Calu3 (cell line): ENCODE results near the gene MXRA7. TPM values are rescaled to one million over a fixed set of nuclear protein-coding genes. Genes with fewer than 3 reads are reported as not detected.

Experiments used
- BruUV-seq: library from RNA; stranded (reverse); fragments of 400-500 nt; replicated peaks from 2 replicates; lab custom pipeline; 2021; lab: Mats Ljungman, UMichigan
- CTCF ChIA-PET: fragments of 300-600 bp; sonication (Branson Sonifier 250); formaldehyde crosslinking; loops from one replicate; lab custom pipeline; 2022; ENCODE audit warnings: antibody characterized with exemption; lab: Charles Lee
- DNase-seq: peaks from one replicate; pipeline ENCODE4 v3.0.0; 2022
- H3K27ac Mint-ChIP-seq: one replicate; pipeline ENCODE4 v1.8.0; 2022; ENCODE audit warnings: mixed read lengths; ENCODE audit not compliant: unreplicated experiment
- H3K27me3 Mint-ChIP-seq: one replicate; pipeline ENCODE4 v1.8.0; 2022; ENCODE audit warnings: mixed read lengths; ENCODE audit not compliant: unreplicated experiment
- H3K36me3 Mint-ChIP-seq: one replicate; pipeline ENCODE4 v1.8.0; 2022; ENCODE audit warnings: mild to moderate bottlenecking, moderate library complexity, mixed read lengths; ENCODE audit not compliant: insufficient read depth, unreplicated experiment
- H3K4me1 Mint-ChIP-seq: one replicate; pipeline ENCODE4 v1.8.0; 2022; ENCODE audit warnings: mild to moderate bottlenecking, low read depth, mixed read lengths; ENCODE audit not compliant: unreplicated experiment
- H3K4me3 Mint-ChIP-seq: one replicate; pipeline ENCODE4 v1.8.0; 2022; ENCODE audit warnings: mild to moderate bottlenecking, low read depth, moderate library complexity, mixed read lengths; ENCODE audit not compliant: unreplicated experiment
- H3K9me3 Mint-ChIP-seq: one replicate; pipeline ENCODE4 v1.8.0; 2022; ENCODE audit warnings: low read depth, mixed read lengths; ENCODE audit not compliant: unreplicated experiment
- intact Hi-C: fragments of 100-400 bp; cut with micrococcal nuclease; formaldehyde crosslinking; loops from one replicate; pipeline ENCODE4 v1.10.0; 2022; ENCODE audit not compliant: unreplicated experiment
- total RNA-seq: library from RNA; stranded (reverse); gene quantifications from 2 replicates; pipeline ENCODE4 v1.2.3, GENCODE V29; 2022
- TF ChIP-seq, protein P1 (sequence below): fragments of 200-600 bp; IDR thresholded peaks from one replicate; pipeline ENCODE4 v1.8.0; 2022; ENCODE audit warnings: antibody characterized with exemption; ENCODE audit not compliant: unreplicated experiment

Gene MXRA7
- total RNA-seq, 1 experiment from 2014 or later: 9.9 TPM

GRCh38 chr17:76720941-76721340 lies 10.2 kb upstream of the MXRA7 start:
- BruUV-seq: no TSS peak
- no peaks in the 10 kb centered on the region for H3K27me3 Mint-ChIP-seq
- TF ChIP-seq, protein P1, sequence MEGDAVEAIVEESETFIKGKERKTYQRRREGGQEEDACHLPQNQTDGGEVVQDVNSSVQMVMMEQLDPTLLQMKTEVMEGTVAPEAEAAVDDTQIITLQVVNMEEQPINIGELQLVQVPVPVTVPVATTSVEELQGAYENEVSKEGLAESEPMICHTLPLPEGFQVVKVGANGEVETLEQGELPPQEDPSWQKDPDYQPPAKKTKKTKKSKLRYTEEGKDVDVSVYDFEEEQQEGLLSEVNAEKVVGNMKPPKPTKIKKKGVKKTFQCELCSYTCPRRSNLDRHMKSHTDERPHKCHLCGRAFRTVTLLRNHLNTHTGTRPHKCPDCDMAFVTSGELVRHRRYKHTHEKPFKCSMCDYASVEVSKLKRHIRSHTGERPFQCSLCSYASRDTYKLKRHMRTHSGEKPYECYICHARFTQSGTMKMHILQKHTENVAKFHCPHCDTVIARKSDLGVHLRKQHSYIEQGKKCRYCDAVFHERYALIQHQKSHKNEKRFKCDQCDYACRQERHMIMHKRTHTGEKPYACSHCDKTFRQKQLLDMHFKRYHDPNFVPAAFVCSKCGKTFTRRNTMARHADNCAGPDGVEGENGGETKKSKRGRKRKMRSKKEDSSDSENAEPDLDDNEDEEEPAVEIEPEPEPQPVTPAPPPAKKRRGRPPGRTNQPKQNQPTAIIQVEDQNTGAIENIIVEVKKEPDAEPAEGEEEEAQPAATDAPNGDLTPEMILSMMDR: no peak
- intact Hi-C loops: no loop called here
- peaks cover 83% of the 10 kb centered on the region for H3K36me3 Mint-ChIP-seq
- no peak for DNase-seq
- H3K27ac Mint-ChIP-seq: no peak overlapping the region
- no peak overlapping the region for H3K4me3 Mint-ChIP-seq
- H3K9me3 Mint-ChIP-seq: no peaks in the 10 kb centered on the region
- no peaks in the 10 kb centered on the region for H3K4me1 Mint-ChIP-seq
- CTCF ChIA-PET: no interaction called here

- no TSS peak for BruUV-seq
- Mint-ChIP-seq H3K4me1 (peaks cover 1% of the 10 kb centered on the region), H3K27me3 (no peaks in the 10 kb centered on the region), H3K27ac (no peak overlapping the region), H3K36me3 (peaks cover 83% of the 10 kb centered on the region), H3K9me3 (no peaks in the 10 kb centered on the region), H3K4me3 (no peak overlapping the region)
- TF ChIP-seq, protein P1: no peak
- CTCF ChIA-PET: no interaction called here
- DNase-seq: no peak
- intact Hi-C loops: no loop called here
Observed at GRCh38 chr17:76720211-76720610, 9.4 kb upstream of the MXRA7 start.

- H3K9me3 Mint-ChIP-seq: no peaks in the 10 kb centered on the region
Observed at GRCh38 chr17:76718516-76718915, 7.8 kb upstream of the MXRA7 start.

GRCh38 chr17:76716839-76717215 lies 6.1 kb upstream of the MXRA7 start:
- intact Hi-C loops: loop anchor here (10.0 kb wide), 1 partner anchor 72 kb away; the partner anchor contains the start of gene ST6GALNAC1
- CTCF ChIA-PET: no interaction called here
- DNase-seq: no peak
- Mint-ChIP-seq H3K27me3 (no peaks in the 10 kb centered on the region), H3K4me3 (no peak overlapping the region), H3K36me3 (peaks cover 63% of the 10 kb centered on the region), H3K27ac (no peak overlapping the region), H3K9me3 (no peaks in the 10 kb centered on the region), H3K4me1 (peaks cover 13% of the 10 kb centered on the region)
- TF ChIP-seq, protein P1: no peak
- no TSS peak for BruUV-seq

More at GRCh38 chr17:76718516-76718915, 7.8 kb upstream of the MXRA7 start:
- Mint-ChIP-seq H3K27me3 (no peaks in the 10 kb centered on the region), H3K27ac (no peak overlapping the region), H3K4me3 (no peak overlapping the region), H3K36me3 (peaks cover 77% of the 10 kb centered on the region), H3K4me1 (peaks cover 13% of the 10 kb centered on the region)
- CTCF ChIA-PET: no interaction called here
- intact Hi-C loops: loop anchor here (10.0 kb wide), 1 partner anchor 74 kb away; the partner anchor contains the start of gene ST6GALNAC1
- TF ChIP-seq, protein P1: no peak
- no peak for DNase-seq
- BruUV-seq: no TSS peak
